K562 (cell line): ENCODE data around the gene RRAD. TPM values are rescaled to one million over a fixed set of nuclear protein-coding genes. Genes with fewer than 3 reads are reported as not detected.

Source experiments
- ATAC-seq: fragments of 200-7000 bp; cut with Tn5 transposase; 3 replicates; pipeline ENCODE4 v1.9.1; 2020; ENCODE audit warnings: moderate library complexity
- BruUV-seq: library from RNA; stranded (reverse); fragments of 400-500 nt; replicated peaks from 2 replicates; lab custom pipeline; 2021; lab: Mats Ljungman, UMichigan
- CTCF ChIA-PET: fragments of 300-600 bp; formaldehyde crosslinking; extraction: SDS; loops from one replicate; lab custom pipeline; 2021; ENCODE audit warnings: low intra/inter-chr PET ratio; lab: Yijun Ruan, JAX
- POLR2A ChIA-PET: fragments of 300-600, 350-650 bp; sonication (Branson Sonifier 250); formaldehyde crosslinking; extraction: SDS; loops from one replicate; lab custom pipeline; 2021; ENCODE audit warnings: antibody characterized with exemption, inconsistent platforms; lab: Yijun Ruan, JAX
- DNase-seq, 4 experiments: peaks; one replicate each; pipeline versions ENCODE4 v3.0.0 to v3.0.0-alpha.2; 2011 to 2018; ENCODE audit warnings: low spot score in 3 of 4, mixed read lengths in 3 of 4; ENCODE audit errors: extremely low read depth in 1 of 4
- FAIRE-seq: peaks from 2 replicates; lab custom pipeline; 2011; peaks lifted over from hg19 to GRCh38; lab: Jason Lieb, UNC
- H2AFZ ChIP-seq: 2 replicates; pipeline ENCODE4 v1.6.0; 2011; ENCODE audit warnings: low read depth, low read length, control low read depth, inconsistent platforms
- H3K27ac ChIP-seq: fragments of 200-600 bp; 3 replicates; pipeline ENCODE4 v1.8.0; 2011; ENCODE audit warnings: low read depth, mild to moderate bottlenecking, control low read depth, inconsistent platforms, low read length, moderate library complexity, mixed read lengths; ENCODE audit errors: extremely low read depth
- H3K27me3 ChIP-seq, 2 experiments: fragments of 300-600 bp in 1 of 2; 2 replicates in 1 of 2; 3 replicates in 1 of 2; pipeline versions ENCODE4 v1.6.0 to v1.8.0; 2011; ENCODE audit warnings: inconsistent platforms in 2 of 2, low read length in 2 of 2, mild to moderate bottlenecking in 1 of 2, mixed read lengths in 1 of 2, moderate library complexity in 1 of 2; ENCODE audit not compliant: control insufficient read depth in 2 of 2, insufficient read depth in 2 of 2
- H3K36me3 ChIP-seq: fragments of 300-600 bp; 3 replicates; pipeline ENCODE4 v1.8.0; 2011; ENCODE audit warnings: mild to moderate bottlenecking, low read length, inconsistent platforms; ENCODE audit not compliant: control insufficient read depth, insufficient read depth
- H3K4me1 ChIP-seq, 2 experiments: fragments of 200-600 bp in 1 of 2; replicated peaks in 1 of 2; 2 replicates in 1 of 2; 3 replicates in 1 of 2; pipeline versions ENCODE4 v1.5.1 to v1.8.0; 2011; ENCODE audit warnings: inconsistent platforms in 2 of 2, low read length in 2 of 2, mild to moderate bottlenecking in 1 of 2, mixed read lengths in 1 of 2, moderate library complexity in 1 of 2; ENCODE audit not compliant: control insufficient read depth in 2 of 2, insufficient read depth in 2 of 2
- H3K4me2 ChIP-seq: 2 replicates; pipeline ENCODE4 v1.6.1; 2011; ENCODE audit warnings: low read length, control low read depth, inconsistent platforms, mixed read lengths; ENCODE audit not compliant: insufficient read depth
- H3K4me3 ChIP-seq: fragments of 200-600 bp; sonication (generic), shearing (Covaris generic); 2 replicates; pipeline ENCODE4 v1.5.1; 2016; ENCODE audit warnings: control low read depth, inconsistent platforms
- H3K79me2 ChIP-seq: fragments of 200-600 bp; 3 replicates; pipeline ENCODE4 v1.8.0; 2011; ENCODE audit warnings: low read length, inconsistent platforms; ENCODE audit not compliant: control insufficient read depth, insufficient read depth
- H3K9ac ChIP-seq, 2 experiments: 2 replicates each; pipeline versions ENCODE4 v1.6.0 to v1.6.1; 2011; ENCODE audit warnings: low read depth in 2 of 2, low read length in 2 of 2, control low read depth in 1 of 2, inconsistent platforms in 1 of 2, mild to moderate bottlenecking in 1 of 2, mixed read lengths in 1 of 2; ENCODE audit not compliant: insufficient read depth in 1 of 2
- H3K9me1 ChIP-seq: one replicate; pipeline ENCODE4 v1.6.0; 2011; ENCODE audit warnings: inconsistent platforms, mild to moderate bottlenecking, low read length, moderate library complexity; ENCODE audit not compliant: control insufficient read depth, insufficient read depth
- H3K9me3 ChIP-seq: replicated peaks from 2 replicates; pipeline ENCODE4 v1.5.1; 2011; ENCODE audit warnings: low read depth, low read length, inconsistent platforms; ENCODE audit not compliant: control insufficient read depth, insufficient read depth
- H4K20me1 ChIP-seq: replicated peaks from 2 replicates; pipeline ENCODE4 v1.6.1; 2011; ENCODE audit warnings: low read length, inconsistent platforms, mixed read lengths; ENCODE audit not compliant: control insufficient read depth, insufficient read depth
- BACH1 ChIP-seq: fragments of 200-800 bp; sonication (Bioruptor generic); IDR thresholded peaks from 2 replicates; pipeline ENCODE4 v1.6.1; 2016; ENCODE audit warnings: missing genetic modification characterization, missing compliant biosample characterization
- CEBPG ChIP-seq, 3 experiments: fragments of 200-800 bp in 1 of 3; sonication (Bioruptor generic) in 1 of 3; sonication (generic) in 1 of 3; formaldehyde crosslinking in 1 of 3; IDR thresholded peaks in 2 of 3; conservative IDR thresholded peaks in 1 of 3; 2 replicates each; pipeline versions ENCODE4 v1.6.1 to v1.8.0; 2016 to 2022; ENCODE audit warnings: missing compliant biosample characterization in 2 of 3, missing genetic modification characterization in 2 of 3, mild to moderate bottlenecking in 1 of 3, missing genetic modification reagents in 1 of 3
- HSF4 ChIP-seq: fragments of 250-450 bp; sonication (Bioruptor Pico); IDR thresholded peaks from 2 replicates; pipeline ENCODE4 v2.1.2; 2022; ENCODE audit warnings: mild to moderate bottlenecking, moderate library complexity, borderline replicate concordance
- MYNN ChIP-seq, 2 experiments: sonication (generic); formaldehyde crosslinking in 1 of 2; IDR thresholded peaks; 2 replicates each; pipeline versions ENCODE4 v1.5.0 to v1.6.1; 2016 to 2020; ENCODE audit warnings: antibody characterized with exemption in 1 of 2, missing genetic modification reagents in 1 of 2
- PHF8 ChIP-seq: fragments of 200-600 bp; sonication (generic); IDR thresholded peaks from 2 replicates; pipeline ENCODE4 v1.6.1; 2012; ENCODE audit warnings: mixed run types, mild to moderate bottlenecking, inconsistent platforms, low read length, moderate library complexity, borderline replicate concordance
- PML ChIP-seq: IDR thresholded peaks from 2 replicates; pipeline ENCODE4 v1.6.1; 2012; ENCODE audit warnings: low read length, inconsistent platforms
- RBM22 ChIP-seq: fragments of 200-400 bp; formaldehyde crosslinking; IDR thresholded peaks from 2 replicates; pipeline ENCODE4 v1.6.1; 2018; ENCODE audit warnings: low read length, low read depth; ENCODE audit not compliant: poor library complexity, severe bottlenecking
- TEAD4 ChIP-seq, 2 experiments: sonication (generic) in 1 of 2; formaldehyde crosslinking in 1 of 2; IDR thresholded peaks; 2 replicates each; pipeline versions ENCODE4 v1.6.1 to v1.8.0; 2012 to 2022; ENCODE audit warnings: borderline replicate concordance in 1 of 2, inconsistent platforms in 1 of 2, low read length in 1 of 2, mild to moderate bottlenecking in 1 of 2, missing genetic modification reagents in 1 of 2
- TRIM24 ChIP-seq, 2 experiments: fragments of 450-650 bp; IDR thresholded peaks; 2 replicates each; pipeline ENCODE4 v1.6.1; 2016
- ZNF253 ChIP-seq: fragments of 250-450 bp; sonication (Bioruptor Pico); conservative IDR thresholded peaks from 2 replicates; pipeline ENCODE4 v1.6.1; 2021; ENCODE audit warnings: mild to moderate bottlenecking
- WGBS: fragments of 100-300 bp; shearing (Covaris generic); methylation state at CpG from one replicate; pipeline ENCODE4 v1.1.6; 2016; ENCODE audit warnings: low coverage, mixed read lengths; ENCODE audit not compliant: insufficient coverage; ENCODE audit errors: missing lambda C conversion rate; 5-methylcytosine and 5-hydroxymethylcytosine counted together
- in situ Hi-C: fragments of 300-500 bp; cut with MboI; formaldehyde crosslinking; loops from 4 replicates; pipeline ENCODE4 v1.15.0; 2018; ENCODE audit warnings: inconsistent platforms, mixed read lengths
- intact Hi-C: fragments of 100-400 bp; cut with micrococcal nuclease; formaldehyde crosslinking; loops from 2 replicates; pipeline ENCODE4 v1.14.2; 2022
- polyA plus RNA-seq, 8 experiments: library from polyadenylated mRNA; depleted of rRNA in 4 of 8; stranded (reverse) in 5 of 8; unstranded in 3 of 8; fragments of >200 nt; fragmentation: Nextera tagmentation in 2 of 8; fragmentation: Illumina TruSeq in 1 of 8; extraction: Ambion mirVana in 2 of 8; extraction: Trizol in 1 of 8; gene quantifications; 2 replicates each; pipeline versions ENCODE4 v1.2.1 to v1.2.3, GENCODE V29; 2011 to 2014; ENCODE audit warnings: inconsistent platforms in 1 of 8, missing spikeins in 1 of 8
- total RNA-seq, 7 experiments: library from RNA; depleted of rRNA in 6 of 7; stranded (reverse); fragments of >200 nt in 6 of 7; fragmentation: Illumina TruSeq in 2 of 7; extraction: Trizol in 2 of 7; gene quantifications; 2 replicates each; pipeline versions ENCODE4 v1.2.1 to v1.2.3, GENCODE V29; 2011 to 2021; ENCODE audit warnings: low replicate concordance in 1 of 7
- TF ChIP-seq, protein P1 (sequence below): IDR thresholded peaks from 2 replicates; pipeline ENCODE4 v1.6.1; 2016; ENCODE audit warnings: missing genetic modification characterization, missing compliant biosample characterization

RRAD gene
- total and polyA plus RNA-seq, 9 of the 15 experiments (the other 6 are each of a cell fraction or from before 2014, with no cell fraction given) = 0.09 to 0.20 (median 0.13) TPM; not detected in 5

DNA sequence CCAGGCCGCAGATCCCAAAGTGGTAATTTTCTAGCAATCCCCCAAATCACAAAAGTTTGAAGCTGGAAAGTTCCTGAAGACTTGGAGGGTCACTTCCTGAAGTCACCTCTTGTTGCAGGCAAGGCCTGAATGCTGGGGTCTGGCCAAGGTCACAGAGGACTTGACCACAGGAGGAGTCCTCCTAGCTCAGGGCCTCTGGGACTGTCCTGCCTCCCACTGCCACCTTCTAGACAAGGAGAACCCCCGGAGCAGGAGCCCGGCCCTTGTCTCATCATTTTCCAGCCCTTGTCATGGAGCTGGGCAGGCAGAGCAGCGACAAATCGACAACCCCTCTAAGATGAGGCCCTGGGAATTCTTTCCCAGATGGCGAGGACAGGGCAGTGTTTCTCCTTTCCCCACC is 7.0 kb downstream of the RRAD start:
- TF ChIP-seq BACH1 (tag) (no peak), TEAD4 (IDR thresholded peaks at IDR 0.05; ENCODE audit: low read length) (no peak), TEAD4 (CRISPR knock-in tag; IDR thresholded peaks at IDR 0.05; ENCODE audit: borderline replicate concordance) (no peak), TRIM24 (IDR thresholded peaks at IDR 0.05) (no peak), PHF8 (no peak), ZNF253 (no peak), HSF4 (CRISPR knock-in tag) (no peak), PML (no peak), MYNN (IDR thresholded peaks at IDR 0.05) (no peak), MYNN (CRISPR knock-in tag; IDR thresholded peaks at IDR 0.05) (no peak), RBM22 (no peak), CEBPG (CRISPR knock-in tag; IDR thresholded peaks at IDR 0.05) (no peak), CEBPG (tag; conservative IDR thresholded peaks at IDR 0.05 in 1 of 2, IDR thresholded peaks at IDR 0.05 in 1 of 2) (no peak)
- TF ChIP-seq, protein P1, sequence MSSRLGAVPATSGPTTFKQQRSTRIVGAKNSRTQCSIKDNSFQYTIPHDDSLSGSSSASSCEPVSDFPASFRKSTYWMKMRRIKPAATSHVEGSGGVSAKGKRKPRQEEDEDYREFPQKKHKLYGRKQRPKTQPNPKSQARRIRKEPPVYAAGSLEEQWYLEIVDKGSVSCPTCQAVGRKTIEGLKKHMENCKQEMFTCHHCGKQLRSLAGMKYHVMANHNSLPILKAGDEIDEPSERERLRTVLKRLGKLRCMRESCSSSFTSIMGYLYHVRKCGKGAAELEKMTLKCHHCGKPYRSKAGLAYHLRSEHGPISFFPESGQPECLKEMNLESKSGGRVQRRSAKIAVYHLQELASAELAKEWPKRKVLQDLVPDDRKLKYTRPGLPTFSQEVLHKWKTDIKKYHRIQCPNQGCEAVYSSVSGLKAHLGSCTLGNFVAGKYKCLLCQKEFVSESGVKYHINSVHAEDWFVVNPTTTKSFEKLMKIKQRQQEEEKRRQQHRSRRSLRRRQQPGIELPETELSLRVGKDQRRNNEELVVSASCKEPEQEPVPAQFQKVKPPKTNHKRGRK (tag) = no peak
- intact Hi-C loops = no loop called here
- Histone ChIP-seq H3K9ac (no peak overlapping the region), H2AFZ (no peak overlapping the region), H3K36me3 (no peaks in the 10 kb centered on the region), H3K79me2 (no peaks in the 10 kb centered on the region), H3K4me2 (no peak overlapping the region), H3K27ac (no peak overlapping the region), H3K4me3 (no peak overlapping the region), H4K20me1 (no peaks in the 10 kb centered on the region; the same call in 1 of the 2 replicates), H3K4me1 (peaks cover 0 to 17% of the 10 kb centered on the region in 2 experiments; a peak in 2 of 5 replicates), H3K9me1 (no peaks in the 10 kb centered on the region), H3K27me3 (peaks cover 15 to 64% of the 10 kb centered on the region in 2 experiments; a peak in 4 of 5 replicates), H3K9me3 (no peaks in the 10 kb centered on the region)
- ChIA-PET POLR2A (interaction anchor here (0.6 to 2.4 kb wide), 7 partner anchors 12 to 232 kb away, joined by 3 to 9 read pairs (median 3); no protein-coding TSS in a partner anchor), CTCF (no interaction called here)
- DNase-seq = no peak
- no peak for ATAC-seq
- in situ Hi-C loops = no loop called here
- 33% methylated on average over 4 of the region's 6 CpGs for WGBS
- BruUV-seq = no TSS peak
- FAIRE-seq = no peak
